Measurements from ENCODE around the gene ZFAND4.
"Not testable (repeated sequence)": the region's sequence is repeated elsewhere in the genome, so short reads cannot be mapped to it uniquely, and the experiment has no call there.

Gene ZFAND4

GRCh38 chr10:45589868-45590267, 82.7 kb downstream of the ZFAND4 start:
- no peak for DNase-seq (ENCODE audit: low read depth in 2 of 2)

DNA sequence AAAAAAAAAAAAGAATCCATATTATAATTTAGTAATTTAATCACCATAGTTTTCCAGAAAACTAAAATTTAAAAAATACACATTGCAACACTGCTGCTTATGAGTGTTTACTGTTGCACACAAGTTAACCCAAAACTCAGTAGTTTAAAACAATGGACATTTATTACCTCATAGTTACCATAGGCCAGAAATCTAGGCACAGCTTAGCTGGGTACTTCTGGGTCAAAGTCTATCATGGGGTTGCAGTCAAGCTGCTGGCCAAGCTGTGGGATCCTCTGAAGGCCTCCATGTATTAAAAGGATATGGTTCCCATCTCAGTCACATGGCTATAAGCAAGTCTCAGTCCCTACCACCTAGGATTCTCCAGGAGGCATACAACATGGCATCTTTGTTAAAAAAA, 83.6 kb downstream of the ZFAND4 start:
- DNase-seq (ENCODE audit: low read depth in 2 of 2): no peak

DNA sequence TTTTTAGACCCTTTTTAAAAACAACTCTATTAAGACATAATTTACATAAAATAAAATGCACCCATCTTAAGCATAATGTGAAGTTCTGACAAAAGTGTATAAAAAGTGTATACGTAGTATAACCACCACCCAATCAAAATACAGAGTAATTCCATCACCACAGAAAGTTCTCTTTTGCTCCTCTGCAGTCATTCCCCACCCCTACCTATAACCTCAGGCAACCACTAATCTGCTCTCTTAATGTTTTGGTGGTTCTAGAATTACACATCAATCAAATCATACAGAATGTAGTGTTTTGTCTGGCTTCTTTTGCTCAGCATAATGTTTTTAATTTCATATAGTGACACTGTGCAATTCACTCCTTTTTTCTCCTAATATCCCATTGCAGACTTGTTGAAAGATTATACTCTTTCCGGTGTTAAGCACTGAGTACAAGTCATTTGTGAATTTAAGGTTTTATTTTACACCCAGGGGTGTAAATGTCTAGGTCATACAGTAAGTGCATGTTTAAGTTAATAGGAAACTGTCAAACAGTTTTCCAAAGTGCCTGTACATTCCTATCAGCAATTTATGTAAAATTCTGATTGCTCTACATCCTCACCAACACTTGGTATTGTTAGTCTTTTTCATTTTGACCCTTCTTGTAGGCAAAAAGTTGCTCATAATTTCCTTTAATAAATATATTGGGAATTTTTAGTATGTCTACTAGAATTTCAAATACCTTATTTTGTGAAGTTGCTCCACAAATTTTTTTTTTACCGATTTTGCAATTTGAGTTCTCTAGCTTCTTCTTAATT, 86.3 kb downstream of the ZFAND4 start:
- no peak for DNase-seq (ENCODE audit: low read depth in 2 of 2)

GRCh38 chr10:45585131-45585530, 87.4 kb downstream of the ZFAND4 start:
- DNase-seq (ENCODE audit: low read depth in 2 of 2): no peak

GRCh38 chr10:45582386-45582781, 90.2 kb downstream of the ZFAND4 start:
- no peak for DNase-seq (ENCODE audit: low read depth in 2 of 2)

- DNase-seq (ENCODE audit: low read depth in 2 of 2): no peak
Measured at GRCh38 chr10:45581582-45582385, 90.8 kb downstream of the ZFAND4 start.

GRCh38 chr10:45581216-45581549, 91.4 kb downstream of the ZFAND4 start:
- DNase-seq (ENCODE audit: low read depth in 2 of 2): no peak

GRCh38 chr10:45580371-45581215, 92.0 kb downstream of the ZFAND4 start:
- DNase-seq (ENCODE audit: low read depth in 2 of 2): no peak

- DNase-seq (ENCODE audit: low read depth in 2 of 2): no peak
Measured at GRCh38 chr10:45578384-45578971, 94.1 kb downstream of the ZFAND4 start.

- DNase-seq (ENCODE audit: low read depth in 2 of 2): no peak
Measured at GRCh38 chr10:45575966-45576597, 96.5 kb downstream of the ZFAND4 start.

DNA sequence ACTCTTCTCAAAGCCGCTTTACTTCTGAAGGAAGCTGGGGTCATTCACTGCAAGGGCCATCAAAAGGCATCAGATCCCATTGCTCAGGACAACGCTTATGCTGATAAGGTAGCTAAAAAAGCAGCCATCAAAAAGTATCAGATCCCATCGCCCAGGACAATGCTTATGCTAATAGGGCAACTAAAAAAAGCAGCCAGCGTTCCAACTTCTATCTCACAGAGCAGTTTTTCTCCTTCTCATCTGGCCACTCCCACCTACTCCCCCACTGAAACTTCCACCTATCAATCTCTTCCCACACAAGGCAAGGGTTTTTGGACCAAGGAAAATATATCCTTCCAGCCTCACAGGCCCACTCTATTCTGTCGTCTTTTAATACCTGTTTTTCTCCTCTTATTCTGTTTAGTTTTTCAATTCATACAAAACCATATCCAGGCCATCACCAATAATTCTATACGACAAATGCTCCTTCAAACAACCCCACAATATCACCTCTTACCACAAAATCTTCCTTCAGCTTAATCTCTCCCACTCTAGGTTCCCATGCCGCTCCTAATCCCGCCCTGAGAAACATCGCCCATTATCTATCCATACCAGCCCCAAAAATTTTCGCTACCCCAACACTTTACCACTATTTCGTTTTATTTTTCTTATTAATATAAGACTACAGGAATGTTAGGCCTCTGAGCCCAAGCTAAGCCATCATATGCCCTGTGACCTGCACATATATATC, 97.4 kb downstream of the ZFAND4 start:
- not testable (repeated sequence) for DNase-seq (ENCODE audit: low read depth in 2 of 2)

DNA sequence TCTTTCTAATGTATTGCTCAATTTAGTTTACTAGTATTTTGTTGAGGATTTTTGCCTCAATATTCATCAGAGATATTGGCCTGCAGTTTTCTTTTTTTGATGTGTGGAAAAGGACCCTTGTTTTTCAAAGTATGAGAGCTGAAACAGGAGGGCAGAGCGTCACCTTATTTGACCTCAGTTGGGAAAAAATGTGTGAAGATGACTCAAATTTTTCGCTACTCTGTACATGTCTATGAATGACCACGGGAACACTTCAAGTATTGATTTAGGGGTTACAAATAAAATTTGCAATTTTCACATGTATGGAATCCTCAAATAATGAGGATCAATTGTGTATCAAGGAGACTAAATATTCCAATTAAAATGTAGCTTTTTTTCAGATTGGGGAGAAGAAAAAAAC, 103.1 kb downstream of the ZFAND4 start:
- no peak for DNase-seq (ENCODE audit: low read depth in 2 of 2)

DNA sequence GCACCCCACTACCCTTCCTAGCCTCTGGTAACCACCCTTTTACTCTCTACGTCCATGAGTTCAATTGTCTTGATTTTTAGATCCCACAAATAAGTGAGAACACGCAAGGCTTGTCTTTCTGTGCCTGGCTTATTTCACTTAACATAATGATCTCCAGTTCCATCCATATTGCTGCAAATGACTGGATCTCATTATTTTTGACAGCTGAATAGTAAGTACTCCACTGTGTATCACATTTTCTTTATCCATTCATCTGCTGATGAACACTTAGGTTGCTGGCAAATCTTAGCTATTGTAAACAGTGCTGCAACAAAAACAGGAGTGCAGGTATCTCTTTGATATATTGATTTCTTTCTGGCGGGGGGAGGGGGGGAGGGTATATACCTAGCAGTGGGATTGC, 106.2 kb downstream of the ZFAND4 start:
- DNase-seq (ENCODE audit: low read depth in 2 of 2): no peak

Measured in fibroblast of skin of left biceps (primary cell).